Measurements from ENCODE around the gene HOOK1. TPM values are rescaled to one million over a fixed set of nuclear protein-coding genes. Genes with fewer than 3 reads are reported as not detected.

Gene HOOK1
- total RNA-seq, 1 donor from 2014 or later: 21.2 TPM

DNA sequence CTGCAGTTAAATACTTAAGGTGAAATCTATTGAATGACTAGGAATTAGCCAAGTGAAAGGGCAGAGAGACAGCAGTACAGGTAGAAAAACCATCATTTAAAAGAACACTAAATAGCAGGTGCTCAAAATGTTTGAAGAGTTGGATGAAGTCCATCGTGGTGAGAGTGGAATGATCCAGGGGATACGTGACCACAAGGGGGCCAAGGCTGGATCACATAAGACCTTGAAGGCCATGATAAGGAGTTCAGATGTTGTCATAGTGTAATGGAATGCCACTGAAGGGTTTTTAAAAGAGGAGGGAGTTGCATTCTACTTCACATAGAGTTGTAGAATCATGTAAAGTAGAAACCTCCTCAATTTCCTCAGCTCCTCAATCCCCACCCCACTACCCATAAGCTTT, 34.8 kb upstream of the HOOK1 start:
- Mint-ChIP-seq H3K4me3 (no peak overlapping the region), H3K4me1 (ENCODE audit: unreplicated experiment) (no peaks in the 10 kb centered on the region), H3K9me3 (no peaks in the 10 kb centered on the region), H3K36me3 (no peaks in the 10 kb centered on the region), H3K27ac (no peak overlapping the region), H3K27me3 (no peaks in the 10 kb centered on the region)
- peak; percentile 60 for TF ChIP-seq CTCF (conservative IDR thresholded peaks at IDR 0.05)
- no peak for DNase-seq (ENCODE audit: extremely low spot score, unreplicated experiment)

GRCh38 chr1:59788825-59789224, 25.9 kb upstream of the HOOK1 start:
- Mint-ChIP-seq H3K27ac (no peak overlapping the region), H3K9me3 (peaks cover 22% of the 10 kb centered on the region), H3K4me1 (ENCODE audit: unreplicated experiment) (no peaks in the 10 kb centered on the region), H3K27me3 (no peaks in the 10 kb centered on the region), H3K4me3 (no peak overlapping the region), H3K36me3 (peaks cover 3% of the 10 kb centered on the region)
- DNase-seq (ENCODE audit: extremely low spot score, unreplicated experiment): no peak
- TF ChIP-seq CTCF (conservative IDR thresholded peaks at IDR 0.05): no peak

DNA sequence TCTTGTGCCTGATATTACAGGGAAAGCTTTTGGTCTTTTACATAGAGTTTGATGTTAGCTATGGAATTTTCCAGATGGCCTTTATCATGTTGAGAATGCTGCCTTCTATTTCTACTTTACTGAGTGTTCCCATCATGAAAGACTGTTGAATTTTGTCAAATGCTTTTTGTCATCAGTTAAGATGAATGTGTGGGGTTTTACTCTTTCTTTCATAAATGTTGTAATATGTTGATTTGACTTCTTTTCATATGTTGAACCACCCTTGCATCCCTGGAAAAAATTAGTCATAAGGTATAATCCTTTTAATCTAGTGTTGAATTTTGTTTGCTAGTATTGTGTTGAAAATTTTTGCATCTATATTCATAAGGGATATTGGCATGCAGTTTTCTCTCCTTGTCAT, 16.1 kb upstream of the HOOK1 start:
- no peak for DNase-seq (ENCODE audit: extremely low spot score, unreplicated experiment)
- H3K36me3 Mint-ChIP-seq: no peaks in the 10 kb centered on the region
- no peak for TF ChIP-seq CTCF (conservative IDR thresholded peaks at IDR 0.05)
- no peaks in the 10 kb centered on the region for H3K4me1 Mint-ChIP-seq (ENCODE audit: unreplicated experiment)
- H3K27me3 Mint-ChIP-seq: peaks cover 3% of the 10 kb centered on the region
- H3K27ac Mint-ChIP-seq: no peak overlapping the region
- peaks cover 4% of the 10 kb centered on the region for H3K9me3 Mint-ChIP-seq
- no peak overlapping the region for H3K4me3 Mint-ChIP-seq

GRCh38 chr1:59803458-59804038, 11.2 kb upstream of the HOOK1 start:
- H3K27me3 Mint-ChIP-seq: peaks cover 4% of the 10 kb centered on the region
- no peak overlapping the region for H3K27ac Mint-ChIP-seq
- DNase-seq (ENCODE audit: extremely low spot score, unreplicated experiment): no peak
- no peaks in the 10 kb centered on the region for H3K36me3 Mint-ChIP-seq
- H3K4me3 Mint-ChIP-seq: no peak overlapping the region
- no peak for TF ChIP-seq CTCF (conservative IDR thresholded peaks at IDR 0.05)
- H3K4me1 Mint-ChIP-seq (ENCODE audit: unreplicated experiment): no peaks in the 10 kb centered on the region
- no peaks in the 10 kb centered on the region for H3K9me3 Mint-ChIP-seq

DNA sequence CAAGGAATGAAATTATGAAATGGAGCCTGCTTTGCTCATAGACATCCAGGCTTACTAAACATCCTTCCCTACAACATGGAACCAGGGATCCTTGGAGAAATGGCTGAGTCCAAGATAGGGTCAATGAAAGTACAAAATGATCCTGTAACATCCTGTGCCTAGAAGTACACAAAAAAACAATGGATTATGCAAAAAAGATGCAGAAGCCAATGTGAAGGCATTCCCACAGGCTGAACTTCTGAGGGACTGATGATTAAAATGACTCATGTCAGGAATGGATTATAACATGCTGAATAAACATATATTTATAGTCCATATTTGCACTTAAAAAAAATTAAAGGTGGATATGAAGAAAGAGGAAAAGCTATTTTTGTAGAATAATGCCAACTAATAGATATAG, 10.4 kb upstream of the HOOK1 start:
- TF ChIP-seq CTCF (conservative IDR thresholded peaks at IDR 0.05): no peak
- H3K9me3 Mint-ChIP-seq: no peaks in the 10 kb centered on the region
- peaks cover 9% of the 10 kb centered on the region for H3K27me3 Mint-ChIP-seq
- no peaks in the 10 kb centered on the region for H3K36me3 Mint-ChIP-seq
- DNase-seq (ENCODE audit: extremely low spot score, unreplicated experiment): no peak
- H3K4me3 Mint-ChIP-seq: no peak overlapping the region
- H3K4me1 Mint-ChIP-seq (ENCODE audit: unreplicated experiment): no peaks in the 10 kb centered on the region
- no peak overlapping the region for H3K27ac Mint-ChIP-seq

DNA sequence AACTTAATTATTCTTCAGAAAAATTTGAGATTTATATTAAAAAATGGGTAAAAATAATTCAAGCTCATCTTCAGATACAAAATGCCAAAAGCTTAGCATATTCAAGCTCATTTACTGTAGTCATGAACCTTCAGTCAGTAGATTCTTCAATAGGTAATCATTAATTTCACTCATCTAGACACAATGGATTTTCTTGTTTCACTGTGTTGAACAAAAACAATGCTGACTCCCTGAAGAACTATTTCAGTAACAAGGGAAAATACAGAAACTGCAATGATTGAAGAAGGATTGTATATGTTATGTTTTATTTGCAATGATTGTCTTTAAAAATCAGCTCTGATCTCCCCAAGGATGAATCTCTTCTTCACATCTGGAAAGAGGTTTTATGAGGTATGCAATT, 9.2 kb upstream of the HOOK1 start:
- H3K4me3 Mint-ChIP-seq: no peak overlapping the region
- H3K36me3 Mint-ChIP-seq: no peaks in the 10 kb centered on the region
- H3K9me3 Mint-ChIP-seq: no peaks in the 10 kb centered on the region
- DNase-seq (ENCODE audit: extremely low spot score, unreplicated experiment): no peak
- TF ChIP-seq CTCF (conservative IDR thresholded peaks at IDR 0.05): no peak
- no peak overlapping the region for H3K27ac Mint-ChIP-seq
- no peaks in the 10 kb centered on the region for H3K4me1 Mint-ChIP-seq (ENCODE audit: unreplicated experiment)
- peaks cover 9% of the 10 kb centered on the region for H3K27me3 Mint-ChIP-seq

All from type B pancreatic cell (in vitro differentiated cells).